Measurements from ENCODE around the gene OPCML.

OPCML gene

DNA sequence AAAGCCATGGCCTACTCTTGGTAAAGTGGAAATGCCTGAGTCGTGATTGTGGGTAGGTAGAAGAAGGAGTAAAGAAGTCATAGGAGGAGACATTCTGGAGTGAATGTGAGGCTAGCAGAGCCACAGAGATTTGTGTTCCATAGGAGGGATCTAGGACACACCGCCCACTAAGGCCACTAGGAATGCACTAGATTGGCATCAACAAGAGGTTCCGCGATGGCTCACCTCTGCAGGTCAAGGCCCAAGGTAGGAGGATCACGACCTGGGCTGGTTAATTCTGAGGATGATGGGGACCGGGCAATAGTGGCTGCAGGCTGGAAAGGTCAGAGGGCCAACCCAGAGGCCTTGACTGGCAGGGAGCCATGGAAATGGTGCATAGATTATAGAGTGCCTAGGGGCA is 48.8 kb upstream of the OPCML start (continued):
- TF ChIP-seq, protein P1, sequence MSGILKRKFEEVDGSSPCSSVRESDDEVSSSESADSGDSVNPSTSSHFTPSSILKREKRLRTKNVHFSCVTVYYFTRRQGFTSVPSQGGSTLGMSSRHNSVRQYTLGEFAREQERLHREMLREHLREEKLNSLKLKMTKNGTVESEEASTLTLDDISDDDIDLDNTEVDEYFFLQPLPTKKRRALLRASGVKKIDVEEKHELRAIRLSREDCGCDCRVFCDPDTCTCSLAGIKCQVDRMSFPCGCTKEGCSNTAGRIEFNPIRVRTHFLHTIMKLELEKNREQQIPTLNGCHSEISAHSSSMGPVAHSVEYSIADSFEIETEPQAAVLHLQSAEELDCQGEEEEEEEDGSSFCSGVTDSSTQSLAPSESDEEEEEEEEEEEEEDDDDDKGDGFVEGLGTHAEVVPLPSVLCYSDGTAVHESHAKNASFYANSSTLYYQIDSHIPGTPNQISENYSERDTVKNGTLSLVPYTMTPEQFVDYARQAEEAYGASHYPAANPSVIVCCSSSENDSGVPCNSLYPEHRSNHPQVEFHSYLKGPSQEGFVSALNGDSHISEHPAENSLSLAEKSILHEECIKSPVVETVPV (CRISPR knock-in tag; IDR thresholded peaks at IDR 0.05): no peak
- TF ChIP-seq GLIS3 (CRISPR knock-in tag; IDR thresholded peaks at IDR 0.05) (no peak), ESRRG (CRISPR knock-in tag; IDR thresholded peaks at IDR 0.05) (no peak)

DNA sequence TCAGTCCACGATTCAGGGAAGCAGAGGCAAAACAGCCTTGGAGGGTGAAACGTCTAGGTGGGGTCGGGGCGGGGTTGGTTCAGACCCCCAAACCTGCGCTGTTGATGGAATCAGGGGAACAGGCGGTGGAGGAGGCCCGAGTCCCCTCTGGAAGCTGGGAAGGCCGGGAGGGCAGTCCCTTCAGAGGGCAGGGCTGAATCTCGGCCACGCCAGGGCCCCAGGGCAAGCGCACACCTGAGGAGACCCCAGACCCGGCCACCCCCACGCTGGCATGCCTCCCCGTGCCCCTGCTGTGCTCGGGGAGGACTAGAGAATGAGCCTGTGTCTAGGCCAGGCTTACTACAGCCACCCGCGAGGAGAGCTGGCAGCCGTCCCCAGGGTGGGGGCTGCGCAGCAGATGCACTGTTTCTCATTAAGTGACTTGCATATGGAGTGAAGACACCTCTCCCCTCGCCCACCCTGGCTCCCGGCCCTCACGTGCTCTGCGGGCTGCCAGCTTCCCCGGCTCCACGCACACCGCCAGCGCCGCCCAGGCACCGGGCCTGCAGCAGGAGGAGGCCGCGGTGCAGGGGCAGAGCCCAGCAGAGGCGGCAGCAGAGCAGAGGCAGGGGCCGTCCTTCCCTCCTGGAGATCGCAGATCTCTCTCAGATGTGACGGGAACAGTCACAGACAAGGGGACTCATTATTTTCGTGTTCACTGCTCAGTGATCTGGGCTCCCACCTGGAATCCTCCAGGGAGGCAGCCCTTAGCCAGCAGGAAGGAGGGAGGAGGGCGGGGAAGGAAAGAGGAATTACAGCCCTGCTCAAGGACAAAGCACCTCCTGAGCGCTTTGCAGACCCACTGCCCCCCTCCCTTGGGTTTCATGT is 47.1 kb upstream of the OPCML start:
- no peak for TF ChIP-seq PPARA (CRISPR knock-in tag; IDR thresholded peaks at IDR 0.05; ENCODE audit: borderline replicate concordance)
- no peak for ATAC-seq

DNA sequence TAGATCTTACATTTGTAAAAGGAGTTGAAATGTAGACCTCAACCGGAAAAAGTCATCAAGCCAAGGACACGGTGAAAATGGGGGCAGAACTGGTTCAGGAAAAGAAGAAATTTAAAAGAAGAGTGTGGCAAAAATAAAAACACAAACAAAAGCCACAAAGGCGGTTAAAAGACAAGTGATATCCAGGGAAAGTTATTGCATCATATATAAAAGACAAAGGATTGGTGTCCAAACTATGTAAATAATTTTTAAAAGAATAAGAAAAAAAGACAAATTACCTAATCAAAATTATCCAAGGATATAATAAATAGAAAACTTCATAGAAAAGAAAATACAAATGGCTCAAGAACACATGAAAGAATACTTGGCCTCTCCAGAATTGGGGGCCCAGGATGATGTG is 45.1 kb upstream of the OPCML start:
- no peak for ATAC-seq
- TF ChIP-seq, protein P2, sequence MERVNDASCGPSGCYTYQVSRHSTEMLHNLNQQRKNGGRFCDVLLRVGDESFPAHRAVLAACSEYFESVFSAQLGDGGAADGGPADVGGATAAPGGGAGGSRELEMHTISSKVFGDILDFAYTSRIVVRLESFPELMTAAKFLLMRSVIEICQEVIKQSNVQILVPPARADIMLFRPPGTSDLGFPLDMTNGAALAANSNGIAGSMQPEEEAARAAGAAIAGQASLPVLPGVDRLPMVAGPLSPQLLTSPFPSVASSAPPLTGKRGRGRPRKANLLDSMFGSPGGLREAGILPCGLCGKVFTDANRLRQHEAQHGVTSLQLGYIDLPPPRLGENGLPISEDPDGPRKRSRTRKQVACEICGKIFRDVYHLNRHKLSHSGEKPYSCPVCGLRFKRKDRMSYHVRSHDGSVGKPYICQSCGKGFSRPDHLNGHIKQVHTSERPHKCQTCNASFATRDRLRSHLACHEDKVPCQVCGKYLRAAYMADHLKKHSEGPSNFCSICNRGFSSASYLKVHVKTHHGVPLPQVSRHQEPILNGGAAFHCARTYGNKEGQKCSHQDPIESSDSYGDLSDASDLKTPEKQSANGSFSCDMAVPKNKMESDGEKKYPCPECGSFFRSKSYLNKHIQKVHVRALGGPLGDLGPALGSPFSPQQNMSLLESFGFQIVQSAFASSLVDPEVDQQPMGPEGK (CRISPR knock-in tag; IDR thresholded peaks at IDR 0.05; ENCODE audit: borderline replicate concordance): no peak
- TF ChIP-seq ZFP30 (CRISPR knock-in tag; IDR thresholded peaks at IDR 0.05) (no peak), BACH2 (CRISPR knock-in tag; IDR thresholded peaks at IDR 0.05; ENCODE audit: borderline replicate concordance) (no peak), ESRRG (CRISPR knock-in tag; IDR thresholded peaks at IDR 0.05) (no peak), RARB (CRISPR knock-in tag; IDR thresholded peaks at IDR 0.05) (no peak), ARNTL (CRISPR knock-in tag; IDR thresholded peaks at IDR 0.05; ENCODE audit: borderline replicate concordance, low read depth) (no peak), ZC3H10 (CRISPR knock-in tag; IDR thresholded peaks at IDR 0.05) (no peak), GLIS3 (CRISPR knock-in tag; IDR thresholded peaks at IDR 0.05) (no peak), TCF4 (CRISPR knock-in tag; IDR thresholded peaks at IDR 0.05; ENCODE audit: borderline replicate concordance) (no peak), SNAI2 (CRISPR knock-in tag; IDR thresholded peaks at IDR 0.05) (no peak)
- TF ChIP-seq, protein P1 (CRISPR knock-in tag; IDR thresholded peaks at IDR 0.05): no peak

DNA sequence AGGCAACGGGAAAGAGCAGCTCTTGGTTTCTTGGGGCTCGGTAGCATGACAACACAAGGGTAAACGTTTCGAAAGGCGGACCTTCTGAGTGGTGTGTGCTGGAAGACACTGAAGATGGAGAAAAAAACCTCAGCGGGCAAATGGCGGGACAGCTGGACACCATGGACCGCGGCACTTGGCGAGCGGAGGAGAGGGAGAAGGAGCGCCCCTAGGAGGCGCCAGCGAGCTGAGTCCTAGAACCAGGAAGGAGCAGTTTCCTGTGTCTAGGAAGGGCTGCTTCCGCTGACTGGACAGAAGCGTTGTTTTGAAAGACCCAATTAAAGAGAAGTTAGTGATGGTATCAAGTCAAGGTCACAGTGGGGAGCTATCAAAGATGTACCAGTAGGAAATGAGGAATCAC is 44.0 kb upstream of the OPCML start:
- no peak for ATAC-seq

DNA sequence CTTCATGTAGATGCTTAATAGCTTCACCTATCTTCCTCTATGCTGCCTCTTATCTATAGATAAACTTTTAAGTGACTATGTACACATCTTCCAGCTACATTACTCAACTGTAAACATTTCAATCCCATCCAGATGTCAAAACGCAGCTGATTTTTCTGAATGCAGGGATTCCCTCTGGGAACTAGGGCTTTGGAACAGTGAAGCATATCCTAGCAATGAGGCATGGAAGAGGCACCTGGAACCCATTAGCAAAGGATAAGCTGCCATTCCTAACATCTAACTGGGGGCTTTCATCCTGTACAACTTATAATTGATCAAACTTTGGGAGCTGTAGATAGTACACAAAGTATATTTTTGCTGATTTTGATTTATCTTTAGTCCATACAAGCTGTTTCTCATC is 40.8 kb upstream of the OPCML start:
- ATAC-seq: no peak
- TF ChIP-seq, protein P3, sequence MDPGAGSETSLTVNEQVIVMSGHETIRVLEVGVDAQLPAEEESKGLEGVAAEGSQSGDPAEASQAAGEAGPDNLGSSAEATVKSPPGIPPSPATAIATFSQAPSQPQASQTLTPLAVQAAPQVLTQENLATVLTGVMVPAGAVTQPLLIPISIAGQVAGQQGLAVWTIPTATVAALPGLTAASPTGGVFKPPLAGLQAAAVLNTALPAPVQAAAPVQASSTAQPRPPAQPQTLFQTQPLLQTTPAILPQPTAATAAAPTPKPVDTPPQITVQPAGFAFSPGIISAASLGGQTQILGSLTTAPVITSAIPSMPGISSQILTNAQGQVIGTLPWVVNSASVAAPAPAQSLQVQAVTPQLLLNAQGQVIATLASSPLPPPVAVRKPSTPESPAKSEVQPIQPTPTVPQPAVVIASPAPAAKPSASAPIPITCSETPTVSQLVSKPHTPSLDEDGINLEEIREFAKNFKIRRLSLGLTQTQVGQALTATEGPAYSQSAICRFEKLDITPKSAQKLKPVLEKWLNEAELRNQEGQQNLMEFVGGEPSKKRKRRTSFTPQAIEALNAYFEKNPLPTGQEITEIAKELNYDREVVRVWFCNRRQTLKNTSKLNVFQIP (CRISPR knock-in tag; IDR thresholded peaks at IDR 0.05; ENCODE audit: borderline replicate concordance, low read depth): no peak
- TF ChIP-seq, protein P1 (CRISPR knock-in tag; IDR thresholded peaks at IDR 0.05): no peak
- TF ChIP-seq, protein P4, sequence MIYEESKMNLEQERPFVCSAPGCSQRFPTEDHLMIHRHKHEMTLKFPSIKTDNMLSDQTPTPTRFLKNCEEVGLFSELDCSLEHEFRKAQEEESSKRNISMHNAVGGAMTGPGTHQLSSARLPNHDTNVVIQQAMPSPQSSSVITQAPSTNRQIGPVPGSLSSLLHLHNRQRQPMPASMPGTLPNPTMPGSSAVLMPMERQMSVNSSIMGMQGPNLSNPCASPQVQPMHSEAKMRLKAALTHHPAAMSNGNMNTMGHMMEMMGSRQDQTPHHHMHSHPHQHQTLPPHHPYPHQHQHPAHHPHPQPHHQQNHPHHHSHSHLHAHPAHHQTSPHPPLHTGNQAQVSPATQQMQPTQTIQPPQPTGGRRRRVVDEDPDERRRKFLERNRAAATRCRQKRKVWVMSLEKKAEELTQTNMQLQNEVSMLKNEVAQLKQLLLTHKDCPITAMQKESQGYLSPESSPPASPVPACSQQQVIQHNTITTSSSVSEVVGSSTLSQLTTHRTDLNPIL (CRISPR knock-in tag; IDR thresholded peaks at IDR 0.05; ENCODE audit: low read depth): no peak
- TF ChIP-seq ZNF565 (CRISPR knock-in tag; conservative IDR thresholded peaks at IDR 0.05; ENCODE audit: low read depth) (no peak), ZFP30 (CRISPR knock-in tag; IDR thresholded peaks at IDR 0.05) (no peak), TCF4 (CRISPR knock-in tag; IDR thresholded peaks at IDR 0.05; ENCODE audit: borderline replicate concordance) (no peak), ZC3H10 (CRISPR knock-in tag; IDR thresholded peaks at IDR 0.05) (no peak), ZNF70 (CRISPR knock-in tag; IDR thresholded peaks at IDR 0.05) (no peak), ZFP3 (CRISPR knock-in tag; IDR thresholded peaks at IDR 0.05) (no peak)

More for the DNA sequence above, 44.0 kb upstream of the OPCML start:
- TF ChIP-seq GLIS3 (CRISPR knock-in tag; IDR thresholded peaks at IDR 0.05) (no peak), ZFP3 (CRISPR knock-in tag; IDR thresholded peaks at IDR 0.05) (no peak), ZC3H10 (CRISPR knock-in tag; IDR thresholded peaks at IDR 0.05) (no peak), CSDC2 (CRISPR knock-in tag; IDR thresholded peaks at IDR 0.05) (no peak), ZNF70 (CRISPR knock-in tag; IDR thresholded peaks at IDR 0.05) (no peak), ARNTL (CRISPR knock-in tag; IDR thresholded peaks at IDR 0.05; ENCODE audit: borderline replicate concordance, low read depth) (no peak), TCF4 (CRISPR knock-in tag; IDR thresholded peaks at IDR 0.05; ENCODE audit: borderline replicate concordance) (no peak), ZNF565 (CRISPR knock-in tag; conservative IDR thresholded peaks at IDR 0.05; ENCODE audit: low read depth) (no peak), BACH2 (CRISPR knock-in tag; IDR thresholded peaks at IDR 0.05; ENCODE audit: borderline replicate concordance) (no peak), RARB (CRISPR knock-in tag; IDR thresholded peaks at IDR 0.05) (no peak), ESRRG (CRISPR knock-in tag; IDR thresholded peaks at IDR 0.05) (no peak), ZNF8 (CRISPR knock-in tag; IDR thresholded peaks at IDR 0.05) (no peak), TOX (CRISPR knock-in tag; IDR thresholded peaks at IDR 0.05; ENCODE audit: borderline replicate concordance) (no peak), OSR1 (CRISPR knock-in tag; IDR thresholded peaks at IDR 0.05) (no peak), PPARA (CRISPR knock-in tag; IDR thresholded peaks at IDR 0.05; ENCODE audit: borderline replicate concordance) (no peak)
- TF ChIP-seq, protein P3 (CRISPR knock-in tag; IDR thresholded peaks at IDR 0.05; ENCODE audit: borderline replicate concordance, low read depth): no peak

All from SK-N-SH treated with all-trans-retinoic acid at 6 μM for 48 hours (cell line).